Sigmoid colon (tissue), 7 donors: ENCODE data around the gene PPARA. TPM values are rescaled to one million over a fixed set of nuclear protein-coding genes. Genes with fewer than 3 reads are reported as not detected.
"Not testable (repeated sequence)": the region's sequence is repeated elsewhere in the genome, so short reads cannot be mapped to it uniquely, and the experiment has no call there.

ENCODE experiments used
- DNase-seq: peaks from one replicate; pipeline ENCODE4 v3.0.0-alpha.2; 2019
- H3K27ac ChIP-seq, 4 donors: fragments of 200-600 bp; sonication (generic); one replicate each; pipeline ENCODE4 v1.5.1; 2016 to 2019; ENCODE audit warnings: mild to moderate bottlenecking in 1 of 4
- H3K27me3 ChIP-seq, 3 donors: fragments of 200-600 bp; sonication (generic); one replicate each; pipeline ENCODE4 v1.5.1; 2019; ENCODE audit warnings: mild to moderate bottlenecking in 1 of 3
- H3K36me3 ChIP-seq, 4 donors: fragments of 200-600 bp; sonication (generic); one replicate each; pipeline ENCODE4 v1.5.1; 2016 to 2019
- H3K4me1 ChIP-seq, 4 donors: fragments of 200-600 bp; sonication (generic); one replicate each; pipeline ENCODE4 v1.5.1; 2017 to 2019
- H3K4me3 ChIP-seq, 4 donors: fragments of 200-600 bp; sonication (generic); one replicate each; pipeline ENCODE4 v1.5.1; 2017 to 2019; ENCODE audit warnings: mild to moderate bottlenecking in 2 of 4, moderate library complexity in 1 of 4
- H3K9me3 ChIP-seq, 4 donors: fragments of 200-600 bp in 3 of 4; sonication (generic) in 3 of 4; one replicate each; pipeline versions ENCODE4 v1.5.1 to v1.6.1; 2013 to 2019
- CTCF ChIP-seq, 4 experiments: fragments of 450-650 bp in 3 of 4; fragments of 200-600 bp in 1 of 4; IDR thresholded peaks; one replicate each; pipeline ENCODE4 v1.5.1; 2016 to 2019; ENCODE audit warnings: antibody characterized with exemption in 4 of 4, mild to moderate bottlenecking in 3 of 4, moderate library complexity in 2 of 4
- EP300 ChIP-seq, 4 donors: sonication (generic); formaldehyde crosslinking; IDR thresholded peaks; one replicate each; pipeline ENCODE4 v1.6.1; 2017; ENCODE audit warnings: antibody characterized with exemption in 4 of 4
- POLR2A ChIP-seq, 2 donors: fragments of 450-650 bp; IDR thresholded peaks; one replicate each; pipeline ENCODE4 v1.6.1; 2016; ENCODE audit warnings: antibody characterized with exemption in 2 of 2, mild to moderate bottlenecking in 2 of 2, moderate library complexity in 2 of 2
- POLR2AphosphoS5 ChIP-seq, 4 donors: sonication (generic); formaldehyde crosslinking; IDR thresholded peaks; one replicate each; pipeline ENCODE4 v1.6.1; 2017; ENCODE audit warnings: antibody characterized with exemption in 4 of 4
- WGBS, 2 donors: extraction: QIAGEN DNeasy Blood & Tissue Kit; methylation state at CpG; one replicate each; pipeline ENCODE4 v1.1.7; 2013; 5-methylcytosine and 5-hydroxymethylcytosine counted together
- intact Hi-C: fragments of 100-400 bp; cut with DNase I; formaldehyde crosslinking; loops from one replicate; pipeline ENCODE4 v1.15.1; 2023
- polyA plus RNA-seq, 3 donors: library from polyadenylated mRNA; stranded (reverse); fragments of 200-250 nt; gene quantifications; one replicate each; pipeline ENCODE4 v1.2.3, GENCODE V29; 2013
- total RNA-seq, 4 donors: library from RNA; depleted of rRNA; stranded (reverse); fragments of >200 nt; gene quantifications; one replicate each; pipeline ENCODE4 v1.1.0, GENCODE V29; 2016
- donor health status: healthy with polysubstance abuse.
- donor health status: Bipolar disorder and iron deficiency.
- donor health status: healthy.

Gene PPARA
- total and polyA plus RNA-seq, 7 donors = 7.8 to 22.7 (median 20.1) TPM

- intact Hi-C loops = no loop called here
- H3K27ac ChIP-seq = no peak overlapping the region
- no peaks in the 10 kb centered on the region for H3K27me3 ChIP-seq
- 22 to 75% methylated on average over 8 of the region's 8 CpGs for WGBS, 2 donors
- H3K9me3 ChIP-seq = no peaks in the 10 kb centered on the region
- no peak overlapping the region for H3K4me3 ChIP-seq
- TF ChIP-seq CTCF (IDR thresholded peaks at IDR 0.05) = no peak
- no peak for TF ChIP-seq POLR2AphosphoS5 (IDR thresholded peaks at IDR 0.05)
- TF ChIP-seq EP300 (IDR thresholded peaks at IDR 0.05) = no peak
- TF ChIP-seq POLR2A (IDR thresholded peaks at IDR 0.05) = no peak
- H3K36me3 ChIP-seq = peaks cover 0 to 29% (median 4%) of the 10 kb centered on the region in 4 donors
- H3K4me1 ChIP-seq = no peaks in the 10 kb centered on the region
- DNase-seq = no peak
Observed at GRCh38 chr22:46196278-46196677, 46.0 kb downstream of the PPARA start.

- H3K27ac ChIP-seq = no peak overlapping the region
- no peak overlapping the region for H3K4me3 ChIP-seq
- intact Hi-C loops = no loop called here
- no peaks in the 10 kb centered on the region for H3K9me3 ChIP-seq
- H3K4me1 ChIP-seq = no peaks in the 10 kb centered on the region
- H3K27me3 ChIP-seq = no peaks in the 10 kb centered on the region
- no peak for DNase-seq
- no peak for TF ChIP-seq POLR2A (IDR thresholded peaks at IDR 0.05)
- no peak for TF ChIP-seq CTCF (IDR thresholded peaks at IDR 0.05)
- TF ChIP-seq POLR2AphosphoS5 (IDR thresholded peaks at IDR 0.05) = no peak
- TF ChIP-seq EP300 (IDR thresholded peaks at IDR 0.05) = no peak
- WGBS, 2 donors = 92 to 95% methylated on average over 18 of the region's 18 CpGs
- H3K36me3 ChIP-seq = peaks cover 0 to 32% (median 4%) of the 10 kb centered on the region in 4 donors
Observed at GRCh38 chr22:46198274-46198673, 47.9 kb downstream of the PPARA start.

GRCh38 chr22:46198806-46199205, 48.5 kb downstream of the PPARA start:
- H3K9me3 ChIP-seq, H3K4me1 ChIP-seq, H3K4me3 ChIP-seq, H3K27ac ChIP-seq, intact Hi-C loops, H3K27me3 ChIP-seq, DNase-seq: not testable (repeated sequence)
- 93 to 95% methylated on average over 18 of the region's 18 CpGs for WGBS, 2 donors
- peaks cover 0 to 37% (median 6%) of the 10 kb centered on the region in 4 donors for H3K36me3 ChIP-seq

GRCh38 chr22:46201059-46201757, 50.9 kb downstream of the PPARA start:
- intact Hi-C loops = no loop called here
- 17 to 61% methylated on average over 17 of the region's 17 CpGs for whole genome bisulfite sequencing, 2 donors
- DNase-seq = no peak
- no peaks in the 10 kb centered on the region for H3K4me1 ChIP-seq
- H3K4me3 ChIP-seq = no peak overlapping the region
- peaks cover 0 to 5% (median 0%) of the 10 kb centered on the region in 4 donors for H3K9me3 ChIP-seq
- no peaks in the 10 kb centered on the region for H3K27me3 ChIP-seq
- peaks cover 0 to 51% (median 11%) of the 10 kb centered on the region in 4 donors for H3K36me3 ChIP-seq
- TF ChIP-seq CTCF (IDR thresholded peaks at IDR 0.05) = no peak
- no peak for TF ChIP-seq EP300 (IDR thresholded peaks at IDR 0.05)
- no peak overlapping the region for H3K27ac ChIP-seq

GRCh38 chr22:46202897-46203600, 52.7 kb downstream of the PPARA start:
- Histone ChIP-seq H3K4me3 (no peak overlapping the region), H3K36me3 (peaks cover 0 to 55% (median 13%) of the 10 kb centered on the region in 4 donors), H3K27me3 (no peaks in the 10 kb centered on the region), H3K27ac (no peak overlapping the region), H3K4me1 (no peaks in the 10 kb centered on the region), H3K9me3 (peaks cover 0 to 5% (median 0%) of the 10 kb centered on the region in 4 donors)
- no peak for DNase-seq
- TF ChIP-seq EP300 (IDR thresholded peaks at IDR 0.05) (no peak), POLR2AphosphoS5 (IDR thresholded peaks at IDR 0.05) (no peak), POLR2A (IDR thresholded peaks at IDR 0.05) (no peak), CTCF (IDR thresholded peaks at IDR 0.05) (no peak)
- WGBS, 2 donors = 20 to 63% methylated on average over 12 of the region's 12 CpGs
- intact Hi-C loops = no loop called here
